KOPT-K1 (cell line): ENCODE measurements around the gene CD300LB.

Experiments used
- H3K27ac ChIP-seq: fragments of 200-600 bp; sonication (generic); 2 replicates; pipeline ENCODE4 v1.5.1; 2016; ENCODE audit warnings: antibody characterized with exemption, mild to moderate bottlenecking, low read depth, low read length; ENCODE audit not compliant: poor library complexity, severe bottlenecking
- H3K36me3 ChIP-seq: fragments of 200-600 bp; sonication (generic); 2 replicates; pipeline ENCODE4 v1.5.1; 2017; ENCODE audit warnings: antibody characterized with exemption, mild to moderate bottlenecking, low read length, moderate library complexity; ENCODE audit not compliant: insufficient read depth
- H3K9me3 ChIP-seq: fragments of 200-600 bp; sonication (generic); 2 replicates; pipeline ENCODE4 v1.5.1; 2017; ENCODE audit warnings: antibody characterized with exemption, low read length, mild to moderate bottlenecking; ENCODE audit not compliant: insufficient read depth, poor library complexity, severe bottlenecking

Gene CD300LB

GRCh38 chr17:74542727-74543383 lies 11.6 kb upstream of the CD300LB start:
- Histone ChIP-seq H3K27ac (no peak overlapping the region), H3K9me3 (no peaks in the 10 kb centered on the region), H3K36me3 (no peaks in the 10 kb centered on the region)

- H3K9me3 ChIP-seq = no peaks in the 10 kb centered on the region
- no peak overlapping the region for H3K27ac ChIP-seq
- H3K36me3 ChIP-seq = no peaks in the 10 kb centered on the region
Observed at GRCh38 chr17:74542166-74542565, 10.9 kb upstream of the CD300LB start.

GRCh38 chr17:74541176-74542111 lies 10.2 kb upstream of the CD300LB start:
- Histone ChIP-seq H3K36me3 (no peaks in the 10 kb centered on the region), H3K27ac (no peak overlapping the region), H3K9me3 (no peaks in the 10 kb centered on the region)

GRCh38 chr17:74539281-74539820 lies 8.1 kb upstream of the CD300LB start:
- Histone ChIP-seq H3K36me3 (no peaks in the 10 kb centered on the region), H3K27ac (no peak overlapping the region), H3K9me3 (peaks cover 4% of the 10 kb centered on the region)

- peaks cover 4% of the 10 kb centered on the region for H3K9me3 ChIP-seq
- no peak overlapping the region for H3K27ac ChIP-seq
- no peaks in the 10 kb centered on the region for H3K36me3 ChIP-seq
Observed at GRCh38 chr17:74536890-74537289, 5.6 kb upstream of the CD300LB start.

- H3K36me3 ChIP-seq = no peaks in the 10 kb centered on the region
- no peak overlapping the region for H3K27ac ChIP-seq
- peaks cover 4% of the 10 kb centered on the region for H3K9me3 ChIP-seq
Observed at GRCh38 chr17:74532115-74532514, 840 bp upstream of the CD300LB start.

- Histone ChIP-seq H3K9me3 (peaks cover 3% of the 10 kb centered on the region), H3K27ac (no peak overlapping the region), H3K36me3 (no peaks in the 10 kb centered on the region)
Observed at GRCh38 chr17:74530831-74531150, 484 bp downstream of the CD300LB start.

DNA sequence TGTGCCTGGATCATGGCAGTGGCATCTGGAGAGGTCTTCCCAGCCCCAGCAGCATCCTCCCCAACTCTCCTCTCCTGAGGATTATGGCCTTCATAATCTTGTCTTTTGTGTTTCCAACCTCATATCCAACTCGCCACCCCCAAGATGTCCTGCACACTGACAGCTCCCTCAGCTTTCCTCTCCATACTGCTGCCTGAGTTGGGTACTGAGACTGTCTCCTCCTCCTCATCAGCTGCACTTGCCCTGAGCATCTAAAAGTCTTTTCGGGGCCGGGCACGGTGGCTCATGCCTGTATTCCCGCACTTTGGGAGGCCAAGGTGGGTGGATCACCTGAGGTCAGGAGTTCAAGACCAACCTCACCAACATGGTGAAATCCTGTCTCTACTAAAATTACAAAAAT lies 2.0 kb downstream of the CD300LB start:
- H3K27ac ChIP-seq = no peak overlapping the region
- no peaks in the 10 kb centered on the region for H3K9me3 ChIP-seq
- H3K36me3 ChIP-seq = no peaks in the 10 kb centered on the region

GRCh38 chr17:74528491-74529199 lies 2.6 kb downstream of the CD300LB start:
- H3K36me3 ChIP-seq = no peaks in the 10 kb centered on the region
- H3K9me3 ChIP-seq = no peaks in the 10 kb centered on the region
- no peak overlapping the region for H3K27ac ChIP-seq

GRCh38 chr17:74527756-74528155 lies 3.5 kb downstream of the CD300LB start:
- Histone ChIP-seq H3K9me3 (no peaks in the 10 kb centered on the region), H3K36me3 (no peaks in the 10 kb centered on the region), H3K27ac (no peak overlapping the region)

DNA sequence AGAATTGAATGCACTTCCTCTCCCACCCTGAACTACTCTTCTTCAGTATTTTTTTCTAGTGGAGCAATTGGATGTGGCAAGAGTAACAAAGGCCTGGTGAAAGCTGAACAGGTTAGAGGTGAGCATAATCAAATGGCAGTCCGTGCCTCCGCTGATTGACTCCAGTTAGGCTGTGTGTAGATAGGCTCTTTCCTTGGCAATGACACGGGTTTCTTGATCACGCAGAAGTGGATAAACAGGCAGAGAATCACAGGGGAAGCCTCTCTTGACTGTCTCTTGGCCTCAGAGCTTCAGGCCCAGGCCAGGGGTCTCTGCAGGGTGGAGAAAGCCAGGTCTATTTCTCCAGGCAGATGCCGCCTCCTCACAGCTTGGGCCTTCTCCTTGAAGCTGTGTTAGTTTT lies 4.2 kb downstream of the CD300LB start:
- H3K27ac ChIP-seq = no peak overlapping the region

GRCh38 chr17:74526681-74527080 lies 4.6 kb downstream of the CD300LB start:
- no peak overlapping the region for H3K27ac ChIP-seq
- no peaks in the 10 kb centered on the region for H3K9me3 ChIP-seq

More for the DNA sequence above, 4.2 kb downstream of the CD300LB start:
- Histone ChIP-seq H3K36me3 (no peaks in the 10 kb centered on the region), H3K9me3 (no peaks in the 10 kb centered on the region)

GRCh38 chr17:74525781-74526288 lies 5.4 kb downstream of the CD300LB start:
- no peaks in the 10 kb centered on the region for H3K9me3 ChIP-seq
- H3K27ac ChIP-seq = no peak overlapping the region

More at GRCh38 chr17:74526681-74527080, 4.6 kb downstream of the CD300LB start:
- H3K36me3 ChIP-seq = no peaks in the 10 kb centered on the region

DNA sequence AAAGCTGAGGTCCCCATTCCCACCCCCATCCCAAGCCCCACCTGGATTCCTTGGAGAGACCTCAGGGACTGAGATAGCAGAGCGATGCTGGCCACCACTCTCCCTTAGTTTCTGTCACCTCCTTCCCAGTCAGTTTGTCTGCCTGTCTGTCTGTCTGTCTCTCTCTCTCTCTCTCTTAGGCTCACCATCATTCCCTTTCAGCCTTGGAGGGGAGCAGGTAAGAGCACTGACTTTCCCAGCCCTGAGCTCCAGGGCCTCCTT lies 5.9 kb downstream of the CD300LB start:
- Histone ChIP-seq H3K9me3 (no peaks in the 10 kb centered on the region), H3K27ac (no peak overlapping the region), H3K36me3 (no peaks in the 10 kb centered on the region)

More at GRCh38 chr17:74525781-74526288, 5.4 kb downstream of the CD300LB start:
- no peaks in the 10 kb centered on the region for H3K36me3 ChIP-seq
